HCT116 (cell line): ENCODE measurements around the gene PDE10A. TPM values are rescaled to one million over a fixed set of nuclear protein-coding genes. Genes with fewer than 3 reads are reported as not detected.

ENCODE experiments used
- ATAC-seq: fragments of 200-7000 bp; cut with Tn5 transposase; 2 replicates; pipeline ENCODE4 v1.9.1; 2020; ENCODE audit warnings: mild to moderate bottlenecking, moderate library complexity
- BruUV-seq: library from RNA; stranded (reverse); fragments of 400-500 nt; replicated peaks from 2 replicates; lab custom pipeline; 2021; lab: Mats Ljungman, UMichigan
- CTCF ChIA-PET: fragments of 300-600 bp; sonication (Branson Sonifier 250); formaldehyde crosslinking; loops from one replicate; lab custom pipeline; 2021; ENCODE audit warnings: antibody characterized with exemption; lab: Charles Lee
- POLR2A ChIA-PET: fragments of 300-600, 350-600 bp; sonication (Branson Sonifier 250); formaldehyde crosslinking; loops from one replicate; lab custom pipeline; 2021; ENCODE audit warnings: antibody characterized with exemption; lab: Charles Lee
- RAD21 ChIA-PET, 2 experiments: fragments of 300-600 bp; sonication (Branson Sonifier 250); formaldehyde crosslinking; loops; one replicate each; lab custom pipeline; 2023; ENCODE audit warnings: low total read pairs in 2 of 2; ENCODE audit not compliant: uncharacterized antibody in 2 of 2, unreplicated experiment in 2 of 2, low non-redundant PET in 1 of 2; lab: Charles Lee
- DNase-seq: peaks from one replicate; pipeline ENCODE4 v3.0.0-alpha.2; 2010; ENCODE audit warnings: low read depth, low spot score
- H2AFZ ChIP-seq: fragments of 200-600 bp; shearing (Covaris generic), sonication (generic); 2 replicates; pipeline ENCODE4 v1.6.1; 2017; ENCODE audit warnings: low read depth, mixed run types, mixed read lengths, antibody characterized with exemption, low read length; ENCODE audit not compliant: poor library complexity, severe bottlenecking
- H3K27ac ChIP-seq: 2 replicates; pipeline ENCODE4 v1.5.1; 2012; ENCODE audit warnings: low read depth, low read length
- H3K27me3 ChIP-seq: fragments of 200-600 bp; sonication (generic); 2 replicates; pipeline ENCODE4 v1.6.1; 2016; ENCODE audit warnings: mixed run types, low read length, mixed read lengths; ENCODE audit not compliant: insufficient read depth
- H3K36me3 ChIP-seq, 2 experiments: fragments of 200-500 bp in 1 of 2; fragments of 200-600 bp in 1 of 2; sonication (Bioruptor generic) in 1 of 2; sonication (generic) in 1 of 2; 2 replicates each; pipeline versions ENCODE4 v1.5.1 to v1.6.1; 2014 to 2016; ENCODE audit warnings: low read length in 2 of 2, inconsistent platforms in 1 of 2, mixed read lengths in 1 of 2, mixed run types in 1 of 2; ENCODE audit not compliant: insufficient read depth in 2 of 2, control insufficient read depth in 1 of 2
- H3K4me1 ChIP-seq, 2 experiments: fragments of 200-600 bp in 1 of 2; sonication (generic) in 1 of 2; 2 replicates each; pipeline versions ENCODE4 v1.5.1 to v1.6.1; 2012 to 2017; ENCODE audit warnings: low read length in 2 of 2, inconsistent platforms in 1 of 2, mild to moderate bottlenecking in 1 of 2, mixed read lengths in 1 of 2, mixed run types in 1 of 2, moderate library complexity in 1 of 2; ENCODE audit not compliant: insufficient read depth in 2 of 2, control insufficient read depth in 1 of 2
- H3K4me2 ChIP-seq: fragments of 200-600 bp; sonication (generic); 2 replicates; pipeline ENCODE4 v1.6.1; 2017; ENCODE audit warnings: mixed run types, low read length, mixed read lengths
- H3K4me3 ChIP-seq, 2 experiments: fragments of 200-600 bp in 1 of 2; sonication (generic) in 1 of 2; replicated peaks in 1 of 2; 2 replicates each; pipeline ENCODE4 v1.5.1; 2011 to 2016; ENCODE audit warnings: low read length in 2 of 2, control low read depth in 1 of 2, low read depth in 1 of 2, mild to moderate bottlenecking in 1 of 2, mixed read lengths in 1 of 2, mixed run types in 1 of 2
- H3K79me2 ChIP-seq: fragments of 200-600 bp; sonication (generic); 2 replicates; pipeline ENCODE4 v1.6.1; 2017; ENCODE audit warnings: mild to moderate bottlenecking, mixed run types, low read length, moderate library complexity, mixed read lengths; ENCODE audit not compliant: insufficient read depth
- H3K9ac ChIP-seq: fragments of 200-600 bp; sonication (generic); 2 replicates; pipeline ENCODE4 v1.6.1; 2016; ENCODE audit warnings: low read length, mixed read lengths
- H3K9me2 ChIP-seq: fragments of 200-600 bp; sonication (generic), shearing (Covaris generic); 2 replicates; pipeline ENCODE4 v1.6.1; 2017; ENCODE audit warnings: mixed run types, mild to moderate bottlenecking, moderate library complexity; ENCODE audit not compliant: insufficient read depth
- H3K9me3 ChIP-seq, 2 experiments: fragments of 200-500 bp in 1 of 2; fragments of 200-600 bp in 1 of 2; sonication (Bioruptor generic) in 1 of 2; sonication (generic) in 1 of 2; 2 replicates each; pipeline ENCODE4 v1.6.1; 2014 to 2017; ENCODE audit warnings: low read length in 2 of 2, mixed read lengths in 2 of 2, inconsistent platforms in 1 of 2, low read depth in 1 of 2, mild to moderate bottlenecking in 1 of 2, mixed run types in 1 of 2, moderate library complexity in 1 of 2; ENCODE audit not compliant: control insufficient read depth in 1 of 2, insufficient read depth in 1 of 2
- H4K20me1 ChIP-seq: fragments of 200-600 bp; sonication (generic), shearing (Covaris generic); 2 replicates; pipeline ENCODE4 v1.6.1; 2017; ENCODE audit warnings: mixed run types, mild to moderate bottlenecking, moderate library complexity; ENCODE audit not compliant: insufficient read depth
- CBX3 ChIP-seq: IDR thresholded peaks from 2 replicates; pipeline ENCODE4 v1.6.1; 2012; ENCODE audit warnings: low read depth
- CTCF ChIP-seq, 3 experiments: fragments of 200-600 bp in 1 of 3; sonication (generic) in 1 of 3; IDR thresholded peaks in 2 of 3; conservative IDR thresholded peaks in 1 of 3; 2 replicates each; pipeline ENCODE4 v1.5.1; 2012 to 2017; ENCODE audit warnings: low read depth in 2 of 3, low read length in 2 of 3, antibody characterized with exemption in 1 of 3, borderline replicate concordance in 1 of 3, control low read depth in 1 of 3, mild to moderate bottlenecking in 1 of 3, mixed read lengths in 1 of 3, mixed run types in 1 of 3, moderate library complexity in 1 of 3; ENCODE audit not compliant: insufficient read depth in 1 of 3
- ELF1 ChIP-seq: IDR thresholded peaks from 2 replicates; pipeline ENCODE4 v1.6.1; 2012; ENCODE audit warnings: low read depth, borderline replicate concordance
- MAX ChIP-seq: IDR thresholded peaks from 2 replicates; pipeline ENCODE4 v1.6.1; 2012
- POLR2A ChIP-seq: IDR thresholded peaks from 2 replicates; pipeline ENCODE4 v1.7.0; 2011; ENCODE audit warnings: borderline replicate concordance; ENCODE audit not compliant: insufficient read depth, insufficient read length; ENCODE audit errors: extremely low read depth
- POLR2AphosphoS5 ChIP-seq: IDR thresholded peaks from 2 replicates; pipeline ENCODE4 v1.6.1; 2011; ENCODE audit warnings: mild to moderate bottlenecking, low read depth, low read length, moderate library complexity
- RAD21 ChIP-seq: IDR thresholded peaks from 2 replicates; pipeline ENCODE4 v1.6.1; 2012; ENCODE audit warnings: low read depth, mild to moderate bottlenecking
- REST ChIP-seq: IDR thresholded peaks from 2 replicates; pipeline ENCODE4 v1.6.1; 2012; ENCODE audit warnings: low read depth
- YY1 ChIP-seq: IDR thresholded peaks from 2 replicates; pipeline ENCODE4 v1.6.1; 2011; ENCODE audit warnings: low read length, low read depth, moderate library complexity, mild to moderate bottlenecking; ENCODE audit not compliant: insufficient replicate concordance; ENCODE audit errors: extremely low read depth
- ZBTB33 ChIP-seq: IDR thresholded peaks from 2 replicates; pipeline ENCODE4 v1.6.1; 2011; ENCODE audit warnings: mild to moderate bottlenecking, low read length, moderate library complexity; ENCODE audit not compliant: insufficient replicate concordance; ENCODE audit errors: extremely low read depth
- ZFX ChIP-seq: fragments of 450-650 bp; IDR thresholded peaks from 2 replicates; pipeline ENCODE4 v1.6.1; 2017
- ZNF274 ChIP-seq: fragments of 200-500 bp; sonication (Bioruptor generic); IDR thresholded peaks from 2 replicates; pipeline ENCODE4 v1.6.1; 2014; ENCODE audit warnings: mild to moderate bottlenecking, low read depth, low read length, inconsistent platforms
- intact Hi-C: fragments of 100-400 bp; cut with micrococcal nuclease; formaldehyde crosslinking; loops from 2 replicates; pipeline ENCODE4 v1.10.0; 2022
- total RNA-seq: library from RNA; stranded (reverse); gene quantifications from one replicate; pipeline ENCODE4 v1.2.1, GENCODE V29; 2021; ENCODE audit not compliant: unreplicated experiment

The PDE10A gene
- total RNA-seq, 1 experiment from 2014 or later, result 0.37 TPM

- POLR2A ChIA-PET, result no interaction called here
- H3K36me3 ChIP-seq, result no peaks in the 10 kb centered on the region
- intact Hi-C loops, result no loop called here
- no peaks in the 10 kb centered on the region for H3K79me2 ChIP-seq
- no peaks in the 10 kb centered on the region for H3K4me1 ChIP-seq
- no peaks in the 10 kb centered on the region for H3K9me2 ChIP-seq
- H3K9me3 ChIP-seq, result no peaks in the 10 kb centered on the region
- no peak overlapping the region for H3K27ac ChIP-seq
- no TSS peak for BruUV-seq
- no peak overlapping the region for H3K4me2 ChIP-seq
- no peak overlapping the region for H3K4me3 ChIP-seq
- no peak overlapping the region for H3K9ac ChIP-seq
- CTCF ChIA-PET, result no interaction called here
- no peak for TF ChIP-seq MAX
- no peak for TF ChIP-seq POLR2AphosphoS5
- TF ChIP-seq CTCF (IDR thresholded peaks at IDR 0.05 in 2 of 3, conservative IDR thresholded peaks at IDR 0.05 in 1 of 3; ENCODE audit: borderline replicate concordance in 1 of 3, insufficient read depth in 1 of 3, low read depth in 2 of 3, low read length in 2 of 3), result no peak
- TF ChIP-seq ZBTB33, result no peak
- no peak for TF ChIP-seq REST
- no peak for TF ChIP-seq RAD21
- TF ChIP-seq CBX3, result no peak
- no peak for TF ChIP-seq ZNF274
- no peak for TF ChIP-seq ZFX
- TF ChIP-seq ELF1, result no peak
- no peak for TF ChIP-seq POLR2A
- no peak for TF ChIP-seq YY1
- no peak overlapping the region for H2AFZ ChIP-seq
- RAD21 ChIA-PET, result no interaction called here
- DNase-seq (no peak), ATAC-seq (no peak)
- no peaks in the 10 kb centered on the region for H4K20me1 ChIP-seq
- no peaks in the 10 kb centered on the region for H3K27me3 ChIP-seq
Measured at GRCh38 chr6:165668951-165669350, 5.9 kb upstream of the PDE10A start.
